ENCODE measurements around the gene PKNOX2. TPM values are rescaled to one million over a fixed set of nuclear protein-coding genes. Genes with fewer than 3 reads are reported as not detected.

The PKNOX2 gene
- total and polyA plus RNA-seq, 10 of the 15 experiments (the other 5 are each of a cell fraction or from before 2014, with no cell fraction given), result not detected

DNA sequence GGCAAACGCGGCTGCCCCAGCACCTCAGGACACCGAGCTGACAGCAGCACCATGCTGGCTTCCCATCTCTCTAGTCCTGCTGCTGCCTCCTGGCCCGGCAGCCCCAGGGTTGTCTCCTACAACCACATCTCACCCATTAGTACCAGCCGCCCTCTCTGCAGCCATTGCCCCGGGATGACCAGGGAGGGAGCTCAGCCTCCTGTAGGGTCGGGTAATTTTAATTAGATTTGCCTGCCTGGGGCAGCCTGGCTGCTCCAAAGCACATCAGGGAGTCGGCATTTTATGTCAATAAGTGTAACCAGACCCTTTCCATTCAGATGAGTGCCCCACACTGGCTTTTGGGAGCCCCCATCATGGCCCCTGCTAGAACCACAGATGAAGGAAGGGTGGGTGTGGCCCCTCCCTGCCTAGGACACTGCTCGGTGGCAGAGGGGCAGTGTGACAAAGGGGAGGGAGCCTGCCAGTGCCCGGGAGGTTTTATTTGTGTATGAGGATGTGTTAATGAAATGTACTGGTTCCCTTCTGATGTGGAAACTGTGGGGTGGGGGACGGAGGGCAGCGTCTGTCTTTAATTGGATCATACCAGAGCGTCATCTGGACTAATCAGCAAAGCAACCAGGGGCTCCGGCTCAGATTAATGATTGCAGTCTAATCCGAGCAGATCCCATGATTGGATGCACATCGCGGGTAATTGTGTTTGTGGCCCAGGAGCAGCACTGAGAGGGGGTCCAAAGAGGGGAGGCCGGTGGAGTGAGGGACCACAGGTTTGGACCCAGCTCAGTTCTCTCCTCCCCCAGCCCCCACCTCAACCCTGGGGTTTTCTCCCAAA is 206.2 kb downstream of the PKNOX2 start:
- Histone ChIP-seq H3K9me3 (replicated peaks; ENCODE audit: control insufficient read depth, insufficient read depth, low read length) (no peaks in the 10 kb centered on the region), H3K27me3 (replicated peaks in 1 of 2; ENCODE audit: control insufficient read depth in 2 of 2, insufficient read depth in 2 of 2, low read length in 1 of 2) (peaks cover 1 to 4% of the 10 kb centered on the region in 2 experiments; a peak in 2 of 4 replicates), H3K36me3 (ENCODE audit: control insufficient read depth in 2 of 2, insufficient read depth in 2 of 2, low read length in 1 of 2) (no peaks in the 10 kb centered on the region), H3K79me2 (ENCODE audit: control insufficient read depth, insufficient read depth, low read length) (no peaks in the 10 kb centered on the region), H3K4me2 (ENCODE audit: control insufficient read depth, insufficient read depth) (no peak overlapping the region), H3K4me3 (no peak overlapping the region), H3K9ac (ENCODE audit: control insufficient read depth, insufficient read depth, low read length) (no peak overlapping the region), H4K20me1 (ENCODE audit: control insufficient read depth, insufficient read depth) (no peaks in the 10 kb centered on the region), H3K27ac (ENCODE audit: control insufficient read depth, insufficient read depth) (no peak overlapping the region), H2AFZ (ENCODE audit: control insufficient read depth, low read depth, low read length) (no peak overlapping the region), H3K4me1 (ENCODE audit: control insufficient read depth, insufficient read depth, low read length) (no peaks in the 10 kb centered on the region)
- ATAC-seq (no peak), DNase-seq (ENCODE audit: low read depth, low spot score) (no peak), FAIRE-seq (no peak)
- TF ChIP-seq, protein P1, sequence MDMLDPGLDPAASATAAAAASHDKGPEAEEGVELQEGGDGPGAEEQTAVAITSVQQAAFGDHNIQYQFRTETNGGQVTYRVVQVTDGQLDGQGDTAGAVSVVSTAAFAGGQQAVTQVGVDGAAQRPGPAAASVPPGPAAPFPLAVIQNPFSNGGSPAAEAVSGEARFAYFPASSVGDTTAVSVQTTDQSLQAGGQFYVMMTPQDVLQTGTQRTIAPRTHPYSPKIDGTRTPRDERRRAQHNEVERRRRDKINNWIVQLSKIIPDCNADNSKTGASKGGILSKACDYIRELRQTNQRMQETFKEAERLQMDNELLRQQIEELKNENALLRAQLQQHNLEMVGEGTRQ (IDR thresholded peaks at IDR 0.05; ENCODE audit: borderline replicate concordance, low read depth, low read length), result no peak
- TF ChIP-seq ZZZ3 (IDR thresholded peaks at IDR 0.05; ENCODE audit: control insufficient read depth, insufficient read length, low read depth), result no peak
- TF ChIP-seq, protein P2, sequence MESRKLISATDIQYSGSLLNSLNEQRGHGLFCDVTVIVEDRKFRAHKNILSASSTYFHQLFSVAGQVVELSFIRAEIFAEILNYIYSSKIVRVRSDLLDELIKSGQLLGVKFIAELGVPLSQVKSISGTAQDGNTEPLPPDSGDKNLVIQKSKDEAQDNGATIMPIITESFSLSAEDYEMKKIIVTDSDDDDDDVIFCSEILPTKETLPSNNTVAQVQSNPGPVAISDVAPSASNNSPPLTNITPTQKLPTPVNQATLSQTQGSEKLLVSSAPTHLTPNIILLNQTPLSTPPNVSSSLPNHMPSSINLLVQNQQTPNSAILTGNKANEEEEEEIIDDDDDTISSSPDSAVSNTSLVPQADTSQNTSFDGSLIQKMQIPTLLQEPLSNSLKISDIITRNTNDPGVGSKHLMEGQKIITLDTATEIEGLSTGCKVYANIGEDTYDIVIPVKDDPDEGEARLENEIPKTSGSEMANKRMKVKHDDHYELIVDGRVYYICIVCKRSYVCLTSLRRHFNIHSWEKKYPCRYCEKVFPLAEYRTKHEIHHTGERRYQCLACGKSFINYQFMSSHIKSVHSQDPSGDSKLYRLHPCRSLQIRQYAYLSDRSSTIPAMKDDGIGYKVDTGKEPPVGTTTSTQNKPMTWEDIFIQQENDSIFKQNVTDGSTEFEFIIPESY (IDR thresholded peaks at IDR 0.05), result no peak
- TF ChIP-seq MYC (IDR thresholded peaks at IDR 0.05; ENCODE audit: insufficient read depth, insufficient read length, insufficient replicate concordance, low read length, severe bottlenecking), result no peak
- no peak for TF ChIP-seq IRF4 (IDR thresholded peaks at IDR 0.05; ENCODE audit: low read depth, low read length)
- no peak for TF ChIP-seq JUND (IDR thresholded peaks at IDR 0.05; ENCODE audit: low read depth, low read length)
- ChIA-PET RAD21 (ENCODE audit: unreplicated experiment) (interaction anchor here (2.6 to 7.8 kb wide), 3 partner anchors 11 to 33 kb away, joined by 18 to 343 read pairs (median 37); no protein-coding TSS in a partner anchor), POLR2A (interaction anchor here (1.2 to 7.1 kb wide), 4 partner anchors 8 to 32 kb away, joined by 3 to 121 read pairs (median 61); no protein-coding TSS in a partner anchor), SMC1A (ENCODE audit: uncharacterized antibody, unreplicated experiment) (interaction anchor here (0.7 to 6.8 kb wide), 4 partner anchors 10 to 200 kb away, joined by 3 to 250 read pairs (median 42); no protein-coding TSS in a partner anchor), CTCF (interaction anchor here (1.3 to 6.2 kb wide), 3 partner anchors 16 to 298 kb away, joined by 3 to 108 read pairs (median 26); no protein-coding TSS in a partner anchor)
- BruUV-seq (replicated peaks), result no TSS peak
- in situ Hi-C loops (cut with MboI) (no loop called here), intact Hi-C loops (cut with micrococcal nuclease; ENCODE audit: unreplicated experiment) (no loop called here)
- WGBS (ENCODE audit: insufficient coverage, insufficient replicate concordance, low lambda C conversion rate, missing lambda C conversion rate), result 30% methylated on average over 18 of the region's 18 CpGs

Measured in GM12878 (cell line).